K562 (cell line): ENCODE results near the gene PSMD1. TPM values are rescaled to one million over a fixed set of nuclear protein-coding genes. Genes with fewer than 3 reads are reported as not detected.

Source experiments
- ATAC-seq: fragments of 200-7000 bp; cut with Tn5 transposase; 3 replicates; pipeline ENCODE4 v1.9.1; 2020; ENCODE audit warnings: moderate library complexity
- BruUV-seq: library from RNA; stranded (reverse); fragments of 400-500 nt; replicated peaks from 2 replicates; lab custom pipeline; 2021; lab: Mats Ljungman, UMichigan
- CTCF ChIA-PET: fragments of 300-600 bp; formaldehyde crosslinking; extraction: SDS; loops from one replicate; lab custom pipeline; 2021; ENCODE audit warnings: low intra/inter-chr PET ratio; lab: Yijun Ruan, JAX
- POLR2A ChIA-PET: fragments of 300-600, 350-650 bp; sonication (Branson Sonifier 250); formaldehyde crosslinking; extraction: SDS; loops from one replicate; lab custom pipeline; 2021; ENCODE audit warnings: antibody characterized with exemption, inconsistent platforms; lab: Yijun Ruan, JAX
- DNase-seq, 4 experiments: peaks; one replicate each; pipeline versions ENCODE4 v3.0.0 to v3.0.0-alpha.2; 2011 to 2018; ENCODE audit warnings: low spot score in 3 of 4, mixed read lengths in 3 of 4; ENCODE audit errors: extremely low read depth in 1 of 4
- FAIRE-seq: peaks from 2 replicates; lab custom pipeline; 2011; peaks lifted over from hg19 to GRCh38; lab: Jason Lieb, UNC
- H2AFZ ChIP-seq: 2 replicates; pipeline ENCODE4 v1.6.0; 2011; ENCODE audit warnings: low read depth, low read length, control low read depth, inconsistent platforms
- H3K27ac ChIP-seq: fragments of 200-600 bp; 3 replicates; pipeline ENCODE4 v1.8.0; 2011; ENCODE audit warnings: low read depth, mild to moderate bottlenecking, control low read depth, inconsistent platforms, low read length, moderate library complexity, mixed read lengths; ENCODE audit errors: extremely low read depth
- H3K27me3 ChIP-seq, 2 experiments: fragments of 300-600 bp in 1 of 2; 2 replicates in 1 of 2; 3 replicates in 1 of 2; pipeline versions ENCODE4 v1.6.0 to v1.8.0; 2011; ENCODE audit warnings: inconsistent platforms in 2 of 2, low read length in 2 of 2, mild to moderate bottlenecking in 1 of 2, mixed read lengths in 1 of 2, moderate library complexity in 1 of 2; ENCODE audit not compliant: control insufficient read depth in 2 of 2, insufficient read depth in 2 of 2
- H3K36me3 ChIP-seq: fragments of 300-600 bp; 3 replicates; pipeline ENCODE4 v1.8.0; 2011; ENCODE audit warnings: mild to moderate bottlenecking, low read length, inconsistent platforms; ENCODE audit not compliant: control insufficient read depth, insufficient read depth
- H3K4me1 ChIP-seq, 2 experiments: fragments of 200-600 bp in 1 of 2; replicated peaks in 1 of 2; 2 replicates in 1 of 2; 3 replicates in 1 of 2; pipeline versions ENCODE4 v1.5.1 to v1.8.0; 2011; ENCODE audit warnings: inconsistent platforms in 2 of 2, low read length in 2 of 2, mild to moderate bottlenecking in 1 of 2, mixed read lengths in 1 of 2, moderate library complexity in 1 of 2; ENCODE audit not compliant: control insufficient read depth in 2 of 2, insufficient read depth in 2 of 2
- H3K4me2 ChIP-seq: 2 replicates; pipeline ENCODE4 v1.6.1; 2011; ENCODE audit warnings: low read length, control low read depth, inconsistent platforms, mixed read lengths; ENCODE audit not compliant: insufficient read depth
- H3K4me3 ChIP-seq: fragments of 200-600 bp; sonication (generic), shearing (Covaris generic); 2 replicates; pipeline ENCODE4 v1.5.1; 2016; ENCODE audit warnings: control low read depth, inconsistent platforms
- H3K79me2 ChIP-seq: fragments of 200-600 bp; 3 replicates; pipeline ENCODE4 v1.8.0; 2011; ENCODE audit warnings: low read length, inconsistent platforms; ENCODE audit not compliant: control insufficient read depth, insufficient read depth
- H3K9ac ChIP-seq, 2 experiments: 2 replicates each; pipeline versions ENCODE4 v1.6.0 to v1.6.1; 2011; ENCODE audit warnings: low read depth in 2 of 2, low read length in 2 of 2, control low read depth in 1 of 2, inconsistent platforms in 1 of 2, mild to moderate bottlenecking in 1 of 2, mixed read lengths in 1 of 2; ENCODE audit not compliant: insufficient read depth in 1 of 2
- H3K9me1 ChIP-seq: one replicate; pipeline ENCODE4 v1.6.0; 2011; ENCODE audit warnings: inconsistent platforms, mild to moderate bottlenecking, low read length, moderate library complexity; ENCODE audit not compliant: control insufficient read depth, insufficient read depth
- H3K9me3 ChIP-seq: replicated peaks from 2 replicates; pipeline ENCODE4 v1.5.1; 2011; ENCODE audit warnings: low read depth, low read length, inconsistent platforms; ENCODE audit not compliant: control insufficient read depth, insufficient read depth
- H4K20me1 ChIP-seq: replicated peaks from 2 replicates; pipeline ENCODE4 v1.6.1; 2011; ENCODE audit warnings: low read length, inconsistent platforms, mixed read lengths; ENCODE audit not compliant: control insufficient read depth, insufficient read depth
- BCLAF1 ChIP-seq, 2 experiments: fragments of 450-650 bp in 1 of 2; IDR thresholded peaks; 2 replicates each; pipeline ENCODE4 v1.6.1; 2011 to 2017; ENCODE audit warnings: low read depth in 2 of 2, antibody characterized with exemption in 1 of 2, borderline replicate concordance in 1 of 2, low read length in 1 of 2, mild to moderate bottlenecking in 1 of 2, mixed read lengths in 1 of 2; ENCODE audit not compliant: control insufficient read depth in 1 of 2
- MYBL2 ChIP-seq, 2 experiments: fragments of 450-650 bp in 1 of 2; sonication (generic) in 1 of 2; formaldehyde crosslinking in 1 of 2; IDR thresholded peaks; 2 replicates each; pipeline versions ENCODE4 v1.6.1 to v1.8.1; 2017 to 2022; ENCODE audit warnings: borderline replicate concordance in 1 of 2, inconsistent platforms in 1 of 2, low read depth in 1 of 2, mild to moderate bottlenecking in 1 of 2, missing genetic modification reagents in 1 of 2, moderate library complexity in 1 of 2
- NFXL1 ChIP-seq: fragments of 450-650 bp; formaldehyde crosslinking; IDR thresholded peaks from 2 replicates; pipeline ENCODE4 v1.4.0; 2021; ENCODE audit warnings: mild to moderate bottlenecking
- RAD21 ChIP-seq, 2 experiments: fragments of 250-450 bp in 1 of 2; fragments of 450-650 bp in 1 of 2; sonication (Bioruptor Pico) in 1 of 2; formaldehyde crosslinking in 1 of 2; IDR thresholded peaks in 1 of 2; conservative IDR thresholded peaks in 1 of 2; 2 replicates each; pipeline versions ENCODE4 v1.4.0 to v1.8.0; 2020 to 2022; ENCODE audit warnings: mild to moderate bottlenecking in 2 of 2, moderate library complexity in 1 of 2
- REST ChIP-seq, 2 experiments: fragments of 450-650 bp; formaldehyde crosslinking in 1 of 2; IDR thresholded peaks; 2 replicates each; pipeline versions ENCODE4 v1.4.0 to v1.6.1; 2014 to 2020; ENCODE audit warnings: mild to moderate bottlenecking in 2 of 2, borderline replicate concordance in 1 of 2, low read depth in 1 of 2
- ZNF316 ChIP-seq: fragments of 450-650 bp; IDR thresholded peaks from 2 replicates; pipeline ENCODE4 v1.6.1; 2016
- WGBS: fragments of 100-300 bp; shearing (Covaris generic); methylation state at CpG from one replicate; pipeline ENCODE4 v1.1.6; 2016; ENCODE audit warnings: low coverage, mixed read lengths; ENCODE audit not compliant: insufficient coverage; ENCODE audit errors: missing lambda C conversion rate; 5-methylcytosine and 5-hydroxymethylcytosine counted together
- in situ Hi-C: fragments of 300-500 bp; cut with MboI; formaldehyde crosslinking; loops from 4 replicates; pipeline ENCODE4 v1.15.0; 2018; ENCODE audit warnings: inconsistent platforms, mixed read lengths
- intact Hi-C: fragments of 100-400 bp; cut with micrococcal nuclease; formaldehyde crosslinking; loops from 2 replicates; pipeline ENCODE4 v1.14.2; 2022
- polyA plus RNA-seq, 8 experiments: library from polyadenylated mRNA; depleted of rRNA in 4 of 8; stranded (reverse) in 5 of 8; unstranded in 3 of 8; fragments of >200 nt; fragmentation: Nextera tagmentation in 2 of 8; fragmentation: Illumina TruSeq in 1 of 8; extraction: Ambion mirVana in 2 of 8; extraction: Trizol in 1 of 8; gene quantifications; 2 replicates each; pipeline versions ENCODE4 v1.2.1 to v1.2.3, GENCODE V29; 2011 to 2014; ENCODE audit warnings: inconsistent platforms in 1 of 8, missing spikeins in 1 of 8
- total RNA-seq, 7 experiments: library from RNA; depleted of rRNA in 6 of 7; stranded (reverse); fragments of >200 nt in 6 of 7; fragmentation: Illumina TruSeq in 2 of 7; extraction: Trizol in 2 of 7; gene quantifications; 2 replicates each; pipeline versions ENCODE4 v1.2.1 to v1.2.3, GENCODE V29; 2011 to 2021; ENCODE audit warnings: low replicate concordance in 1 of 7

PSMD1 gene
- total and polyA plus RNA-seq, 9 of the 15 experiments (the other 6 are each of a cell fraction or from before 2014, with no cell fraction given), result 100 to 257 (median 147) TPM

GRCh38 chr2:231102772-231103171 lies 46.1 kb downstream of the PSMD1 start (continued):
- TF ChIP-seq BCLAF1 (IDR thresholded peaks at IDR 0.05; ENCODE audit: borderline replicate concordance in 1 of 2, control insufficient read depth in 1 of 2, low read depth in 2 of 2, low read length in 1 of 2), result no peak
- TF ChIP-seq MYBL2 (IDR thresholded peaks at IDR 0.05; ENCODE audit: low read depth), result no peak
- no peak for TF ChIP-seq MYBL2 (CRISPR knock-in tag; IDR thresholded peaks at IDR 0.05; ENCODE audit: borderline replicate concordance)

GRCh38 chr2:231104115-231104713 lies 47.5 kb downstream of the PSMD1 start:
- in situ Hi-C loops, result loop anchor here (10.0 kb wide), 1 partner anchor 351 kb away; no protein-coding TSS in a partner anchor
- Histone ChIP-seq H3K27ac (no peak overlapping the region), H3K79me2 (peaks cover 3% of the 10 kb centered on the region; the same call in 2 of the 3 replicates), H2AFZ (no peak overlapping the region), H3K4me3 (no peak overlapping the region), H3K9me1 (no peaks in the 10 kb centered on the region), H4K20me1 (no peaks in the 10 kb centered on the region; the same call in 1 of the 2 replicates), H3K9me3 (no peaks in the 10 kb centered on the region), H3K4me1 (no peaks in the 10 kb centered on the region), H3K9ac (no peak overlapping the region), H3K36me3 (peaks cover 54% of the 10 kb centered on the region), H3K27me3 (no peaks in the 10 kb centered on the region), H3K4me2 (no peak overlapping the region)
- FAIRE-seq, result peak; percentile 75
- 29% methylated on average over 3 of the region's 3 CpGs for WGBS
- DNase-seq, result peak; percentile 12 to 41 (median 16)
- no TSS peak for BruUV-seq
- CTCF ChIA-PET, result interaction anchor here (1.4 to 1.6 kb wide), 3 partner anchors 89 to 348 kb away, joined by 3 to 8 read pairs (median 7); no protein-coding TSS in a partner anchor
- intact Hi-C loops, result loop anchor here (2.0 to 5.0 kb wide), 3 partner anchors 88 to 348 kb away; no protein-coding TSS in a partner anchor
- peak; percentile 89 for ATAC-seq
- POLR2A ChIA-PET, result interaction anchor here (2.0 kb wide), 1 partner anchor 349 kb away, joined by 15 read pairs; no protein-coding TSS in a partner anchor
- TF ChIP-seq REST (IDR thresholded peaks at IDR 0.05; ENCODE audit: borderline replicate concordance) (peak; percentile 39; the same call in 1 of the 2 replicates), REST (CRISPR knock-in tag; IDR thresholded peaks at IDR 0.05; ENCODE audit: low read depth) (no peak), ZNF316 (no peak), NFXL1 (no peak), RAD21 (CRISPR knock-in tag; conservative IDR thresholded peaks at IDR 0.05 in 1 of 2, IDR thresholded peaks at IDR 0.05 in 1 of 2) (peak; percentile 58 to 64)
